GM12864 (cell line): ENCODE results near the gene MGAT5B.

ENCODE experiments used
- DNase-seq: peaks from one replicate; pipeline ENCODE4 v3.0.0-alpha.2; 2011; ENCODE audit warnings: low read depth
- H3K4me3 ChIP-seq: 2 replicates; pipeline ENCODE4 v1.5.1; 2011; ENCODE audit warnings: mild to moderate bottlenecking, low read depth, low read length, control low read depth
- TF ChIP-seq, protein P1 (sequence below): IDR thresholded peaks from 2 replicates; pipeline ENCODE4 v1.5.1; 2011; ENCODE audit warnings: low read depth, mild to moderate bottlenecking, moderate library complexity, low read length, control low read depth, inconsistent platforms; ENCODE audit errors: missing control alignments

MGAT5B gene

DNA sequence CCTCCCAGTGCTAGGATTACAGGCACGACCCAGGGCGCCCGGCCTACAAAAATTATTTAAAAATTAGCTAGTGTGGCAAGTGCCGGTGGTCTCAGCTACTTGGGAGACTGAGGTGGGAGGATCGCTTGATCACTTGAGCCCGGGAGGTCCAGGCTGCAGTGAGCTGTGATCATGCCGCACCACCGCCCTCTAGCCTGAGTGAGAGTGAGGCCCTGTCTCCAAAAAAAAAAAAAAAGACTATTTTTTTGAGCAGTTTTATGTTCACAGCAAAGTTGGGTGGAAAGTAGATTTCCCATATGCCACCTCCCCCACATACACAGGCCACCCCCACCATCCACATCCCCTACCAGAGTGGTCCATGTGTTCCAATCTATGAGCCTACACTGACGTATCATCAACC is 84.9 kb downstream of the MGAT5B start:
- TF ChIP-seq, protein P1, sequence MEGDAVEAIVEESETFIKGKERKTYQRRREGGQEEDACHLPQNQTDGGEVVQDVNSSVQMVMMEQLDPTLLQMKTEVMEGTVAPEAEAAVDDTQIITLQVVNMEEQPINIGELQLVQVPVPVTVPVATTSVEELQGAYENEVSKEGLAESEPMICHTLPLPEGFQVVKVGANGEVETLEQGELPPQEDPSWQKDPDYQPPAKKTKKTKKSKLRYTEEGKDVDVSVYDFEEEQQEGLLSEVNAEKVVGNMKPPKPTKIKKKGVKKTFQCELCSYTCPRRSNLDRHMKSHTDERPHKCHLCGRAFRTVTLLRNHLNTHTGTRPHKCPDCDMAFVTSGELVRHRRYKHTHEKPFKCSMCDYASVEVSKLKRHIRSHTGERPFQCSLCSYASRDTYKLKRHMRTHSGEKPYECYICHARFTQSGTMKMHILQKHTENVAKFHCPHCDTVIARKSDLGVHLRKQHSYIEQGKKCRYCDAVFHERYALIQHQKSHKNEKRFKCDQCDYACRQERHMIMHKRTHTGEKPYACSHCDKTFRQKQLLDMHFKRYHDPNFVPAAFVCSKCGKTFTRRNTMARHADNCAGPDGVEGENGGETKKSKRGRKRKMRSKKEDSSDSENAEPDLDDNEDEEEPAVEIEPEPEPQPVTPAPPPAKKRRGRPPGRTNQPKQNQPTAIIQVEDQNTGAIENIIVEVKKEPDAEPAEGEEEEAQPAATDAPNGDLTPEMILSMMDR = no peak
- H3K4me3 ChIP-seq = no peak overlapping the region
- DNase-seq = no peak

DNA sequence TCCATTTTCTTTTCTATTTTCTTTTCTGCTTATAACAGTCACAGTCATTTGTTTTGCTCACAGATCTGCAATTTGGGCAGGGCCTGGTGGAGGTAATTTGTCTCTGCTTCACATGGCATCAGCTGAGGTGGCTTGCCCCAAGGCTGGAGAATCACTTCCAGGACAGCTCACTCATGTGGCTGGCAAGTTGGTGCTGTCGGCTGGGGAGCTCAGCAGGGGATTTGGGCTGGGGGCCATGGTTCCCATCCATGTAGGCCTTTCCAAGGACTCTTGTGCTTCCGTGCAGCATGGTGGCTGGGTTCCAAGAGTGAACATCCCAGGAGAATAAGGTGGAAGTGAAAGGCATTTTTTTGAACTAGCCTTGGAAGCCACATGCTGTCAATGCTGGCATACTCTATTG is 85.7 kb downstream of the MGAT5B start:
- no peak for DNase-seq
- H3K4me3 ChIP-seq = no peak overlapping the region
- TF ChIP-seq, protein P1 = no peak

DNA sequence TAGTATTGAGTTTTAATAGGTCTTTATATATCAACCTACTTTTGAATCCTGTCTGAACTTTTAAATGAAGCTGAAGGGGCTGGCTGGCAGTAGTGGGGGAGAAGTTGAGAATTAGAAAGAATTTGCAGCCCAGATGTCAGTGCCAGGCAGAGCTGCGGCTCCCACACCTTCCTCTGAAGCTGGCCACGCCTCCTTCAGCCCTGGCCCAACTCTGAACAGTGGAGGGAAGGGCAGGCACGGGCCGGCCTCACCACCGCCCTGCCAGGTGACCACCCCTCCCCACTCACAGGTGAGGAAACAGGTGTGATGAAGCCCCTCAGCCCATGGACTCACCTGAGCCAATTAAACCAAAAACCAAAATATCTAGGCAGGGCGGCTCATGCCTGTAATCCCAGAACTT is 87.0 kb downstream of the MGAT5B start:
- H3K4me3 ChIP-seq = no peak overlapping the region
- TF ChIP-seq, protein P1 = no peak
- DNase-seq = no peak

DNA sequence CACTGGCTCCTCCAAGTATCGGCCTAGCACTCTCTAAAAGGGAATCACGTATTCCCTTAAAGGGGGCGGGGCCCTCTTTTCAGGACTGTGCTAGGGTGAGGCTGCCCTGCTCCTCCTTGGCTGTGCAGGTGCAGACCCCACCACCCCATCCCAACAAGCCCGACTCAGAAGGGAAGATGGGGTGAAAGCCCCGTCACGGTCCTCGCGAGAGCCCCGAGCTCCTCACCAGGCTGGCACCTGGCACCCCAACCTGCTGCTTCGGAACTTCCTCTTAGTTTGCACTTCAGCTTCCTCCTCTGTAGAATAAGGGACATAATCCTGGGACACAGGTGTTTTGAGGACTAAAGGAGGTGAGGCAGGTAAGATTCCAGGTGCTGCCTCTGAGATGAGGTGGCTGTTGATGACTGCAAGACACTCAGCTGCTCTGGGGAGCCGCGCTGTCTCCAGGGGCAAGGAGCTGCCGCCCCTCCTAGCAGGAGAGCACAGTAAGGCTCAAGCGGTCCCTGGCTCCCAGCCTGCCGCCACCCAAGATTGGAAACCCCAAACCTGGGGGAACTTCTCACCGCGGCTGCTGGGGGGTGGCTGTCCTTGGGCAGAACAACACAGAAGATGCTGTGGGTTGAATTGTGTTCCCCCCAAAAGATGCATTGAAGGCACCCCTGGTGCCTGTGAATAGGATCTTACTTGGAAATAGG is 88.8 kb downstream of the MGAT5B start:
- no peak overlapping the region for H3K4me3 ChIP-seq
- DNase-seq = no peak
- TF ChIP-seq, protein P1 = no peak

- DNase-seq = no peak
- TF ChIP-seq, protein P1 = no peak
- H3K4me3 ChIP-seq = no peak overlapping the region
Measured at GRCh38 chr17:76957678-76958464, 89.7 kb downstream of the MGAT5B start.

GRCh38 chr17:76958974-76959373 is 90.8 kb downstream of the MGAT5B start:
- DNase-seq = no peak
- H3K4me3 ChIP-seq = no peak overlapping the region
- TF ChIP-seq, protein P1 = no peak

GRCh38 chr17:76961869-76962268 is 93.7 kb downstream of the MGAT5B start:
- TF ChIP-seq, protein P1 = no peak
- H3K4me3 ChIP-seq = no peak overlapping the region
- no peak for DNase-seq
